MM.1S (cell line): ENCODE results near the gene MBD3L1.

Source experiments
- DNase-seq: peaks from one replicate; pipeline ENCODE4 v3.0.0-alpha.2; 2015
- H2AFZ ChIP-seq: fragments of 300-600 bp; sonication (generic); 2 replicates; pipeline ENCODE4 v1.6.0; 2016; ENCODE audit warnings: antibody characterized with exemption, low read length
- H3F3A ChIP-seq: fragments of 300-600 bp; sonication (generic); 2 replicates; pipeline ENCODE4 v1.6.1; 2016; ENCODE audit warnings: mild to moderate bottlenecking, antibody characterized with exemption, low read length, moderate library complexity, mixed read lengths; ENCODE audit not compliant: insufficient read depth
- H3K27ac ChIP-seq: fragments of 300-600 bp; sonication (generic); 2 replicates; pipeline ENCODE4 v1.5.1; 2016; ENCODE audit warnings: mild to moderate bottlenecking, low read length
- H3K27me3 ChIP-seq: fragments of 300-600 bp; sonication (generic); replicated peaks from 2 replicates; pipeline ENCODE4 v1.6.0; 2016; ENCODE audit warnings: low read length; ENCODE audit not compliant: insufficient read depth
- H3K36me3 ChIP-seq: fragments of 300-600 bp; sonication (generic); replicated peaks from 2 replicates; pipeline ENCODE4 v1.6.1; 2016; ENCODE audit warnings: mild to moderate bottlenecking, low read length, mixed read lengths; ENCODE audit not compliant: insufficient read depth
- H3K4me1 ChIP-seq: fragments of 300-600 bp; sonication (generic); 2 replicates; pipeline ENCODE4 v1.6.1; 2016; ENCODE audit warnings: low read length, mixed read lengths
- H3K4me2 ChIP-seq: fragments of 300-600 bp; sonication (generic); 2 replicates; pipeline ENCODE4 v1.6.0; 2016; ENCODE audit warnings: low read depth, low read length
- H3K4me3 ChIP-seq: fragments of 300-600 bp; sonication (generic); 2 replicates; pipeline ENCODE4 v1.5.1; 2016; ENCODE audit warnings: low read length, mixed read lengths
- H3K79me2 ChIP-seq: fragments of 300-600 bp; sonication (generic); 2 replicates; pipeline ENCODE4 v1.6.1; 2016; ENCODE audit warnings: mixed run types, low read length, mixed read lengths
- H3K9ac ChIP-seq: fragments of 300-600 bp; sonication (generic); 2 replicates; pipeline ENCODE4 v1.6.1; 2016; ENCODE audit warnings: low read length, mixed read lengths
- H3K9me2 ChIP-seq: fragments of 300-600 bp; sonication (generic); replicated peaks from 2 replicates; pipeline ENCODE4 v1.6.1; 2016; ENCODE audit warnings: mild to moderate bottlenecking, low read length, mixed read lengths; ENCODE audit not compliant: insufficient read depth
- H3K9me3 ChIP-seq: fragments of 300-600 bp; sonication (generic); replicated peaks from 2 replicates; pipeline ENCODE4 v1.6.1; 2016; ENCODE audit warnings: mild to moderate bottlenecking, low read length, mixed read lengths; ENCODE audit not compliant: insufficient read depth
- H4K20me1 ChIP-seq: fragments of 300-600 bp; sonication (generic); 2 replicates; pipeline ENCODE4 v1.6.1; 2016; ENCODE audit warnings: mild to moderate bottlenecking, low read length, moderate library complexity, mixed read lengths; ENCODE audit not compliant: insufficient read depth
- CTCF ChIP-seq: fragments of 300-600 bp; sonication (generic); IDR thresholded peaks from 2 replicates; pipeline ENCODE4 v1.5.1; 2016; ENCODE audit warnings: antibody characterized with exemption, low read length, mixed read lengths
- EZH2 ChIP-seq: fragments of 300-600 bp; sonication (generic); optimal IDR thresholded peaks from 2 replicates; pipeline ENCODE3; 2017; ENCODE audit warnings: low read depth, mild to moderate bottlenecking, antibody characterized with exemption, low read length, mixed read lengths
- EZH2phosphoT487 ChIP-seq: fragments of 300-600 bp; sonication (generic); IDR thresholded peaks from 2 replicates; pipeline ENCODE4 v1.6.1; 2018; ENCODE audit warnings: antibody characterized with exemption, low read length

MBD3L1 gene

DNA sequence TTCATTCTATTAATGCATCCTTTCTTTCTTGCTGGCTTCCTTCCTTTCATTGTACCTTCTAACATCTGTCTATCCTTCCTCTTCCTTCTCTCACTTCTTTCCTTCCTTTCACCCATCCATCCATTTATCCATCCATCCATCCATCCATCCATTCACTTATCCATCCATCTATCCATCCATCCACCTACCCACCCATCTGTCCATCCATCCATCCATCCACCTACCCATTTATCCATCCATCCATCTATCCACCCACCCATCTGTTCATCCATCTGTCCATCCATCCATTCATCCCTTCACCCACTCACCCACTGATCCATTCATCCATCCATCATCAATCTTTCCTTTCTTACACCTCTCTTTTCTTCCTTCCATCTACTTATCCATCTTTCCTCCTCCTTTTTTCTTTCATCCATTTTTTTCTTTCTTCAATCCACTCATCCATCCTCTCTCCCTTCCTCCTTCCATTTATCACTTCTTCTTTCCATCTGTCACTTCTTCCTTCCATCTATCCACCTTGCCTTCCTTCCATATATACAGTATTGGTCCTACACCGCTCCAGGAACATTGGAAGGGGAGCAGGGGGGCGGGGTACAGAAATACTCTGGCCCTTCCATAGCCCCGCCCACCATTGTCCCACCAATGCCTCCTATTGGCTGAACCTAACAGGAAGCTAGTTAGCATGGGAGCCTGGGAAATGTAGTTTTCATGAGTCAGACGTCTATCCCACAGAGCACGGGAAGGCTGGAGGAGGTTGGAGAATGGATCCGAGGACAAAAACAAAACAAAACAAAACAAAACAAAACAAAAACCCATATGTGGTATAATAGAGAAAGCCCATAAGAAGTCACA, 45.9 kb downstream of the MBD3L1 start:
- no peaks in the 10 kb centered on the region for H3K9me3 ChIP-seq

GRCh38 chr19:8880868-8881488, 48.8 kb downstream of the MBD3L1 start:
- H3K4me1 ChIP-seq, result no peaks in the 10 kb centered on the region
- H3K9ac ChIP-seq, result no peak overlapping the region
- no peaks in the 10 kb centered on the region for H3K9me2 ChIP-seq
- no peak overlapping the region for H3K27ac ChIP-seq
- H3K4me3 ChIP-seq, result no peak overlapping the region
- no peaks in the 10 kb centered on the region for H3K36me3 ChIP-seq
- H3F3A ChIP-seq, result no peaks in the 10 kb centered on the region
- H4K20me1 ChIP-seq, result no peaks in the 10 kb centered on the region
- no peak for TF ChIP-seq EZH2
- no peak for TF ChIP-seq EZH2phosphoT487
- TF ChIP-seq CTCF, result no peak
- no peaks in the 10 kb centered on the region for H3K79me2 ChIP-seq
- no peak overlapping the region for H2AFZ ChIP-seq
- no peak for DNase-seq
- H3K4me2 ChIP-seq, result no peak overlapping the region
- 0 out of 2 replicates have a peak, but pooled peaks cover 3% of the 10 kb centered on the region for H3K27me3 ChIP-seq
- H3K9me3 ChIP-seq, result no peaks in the 10 kb centered on the region

More for the DNA sequence above, 45.9 kb downstream of the MBD3L1 start:
- H3K4me1 ChIP-seq, result no peaks in the 10 kb centered on the region
- no peaks in the 10 kb centered on the region for H3K36me3 ChIP-seq
- no peaks in the 10 kb centered on the region for H3F3A ChIP-seq
- DNase-seq, result no peak
- H4K20me1 ChIP-seq, result no peaks in the 10 kb centered on the region
- H3K4me3 ChIP-seq, result no peak overlapping the region
- no peak overlapping the region for H3K27ac ChIP-seq
- H2AFZ ChIP-seq, result no peak overlapping the region
- TF ChIP-seq CTCF (no peak), EZH2phosphoT487 (no peak), EZH2 (no peak)
- no peak overlapping the region for H3K9ac ChIP-seq
- H3K79me2 ChIP-seq, result no peaks in the 10 kb centered on the region
- H3K9me2 ChIP-seq, result no peaks in the 10 kb centered on the region
- H3K4me2 ChIP-seq, result no peak overlapping the region
- H3K27me3 ChIP-seq, result peaks cover 11% of the 10 kb centered on the region; the same call in 1 of the 2 replicates

DNA sequence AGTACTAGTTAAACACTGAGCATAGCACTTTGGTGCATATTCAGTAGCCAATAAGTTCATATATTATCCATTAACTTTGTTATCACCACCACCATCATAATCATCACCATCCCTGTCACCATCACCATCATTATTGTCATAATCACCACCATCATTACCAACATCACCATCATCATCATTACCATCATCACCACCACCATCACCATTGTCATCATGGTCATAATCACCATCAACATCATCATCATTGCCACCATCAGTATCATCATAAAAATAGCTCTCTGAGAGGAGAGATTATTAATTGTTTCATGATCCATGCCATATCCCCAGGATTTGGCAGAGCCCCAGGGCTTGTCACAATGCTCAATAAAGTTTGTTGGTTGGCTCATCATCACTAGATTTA, 49.3 kb downstream of the MBD3L1 start:
- Histone ChIP-seq H3K9me2 (no peaks in the 10 kb centered on the region), H3K79me2 (no peaks in the 10 kb centered on the region), H3K27ac (no peak overlapping the region), H3K4me1 (no peaks in the 10 kb centered on the region), H3F3A (no peaks in the 10 kb centered on the region), H3K9ac (no peak overlapping the region), H3K36me3 (no peaks in the 10 kb centered on the region), H3K4me2 (no peak overlapping the region), H3K9me3 (no peaks in the 10 kb centered on the region), H4K20me1 (no peaks in the 10 kb centered on the region), H3K27me3 (0 out of 2 replicates have a peak, but pooled peaks cover 3% of the 10 kb centered on the region), H3K4me3 (no peak overlapping the region), H2AFZ (no peak overlapping the region)
- DNase-seq, result no peak
- TF ChIP-seq EZH2 (no peak), EZH2phosphoT487 (no peak), CTCF (no peak)
